MCF 10A (cell line): Measurements from ENCODE around the gene NECAB2. TPM values are rescaled to one million over a fixed set of nuclear protein-coding genes. Genes with fewer than 3 reads are reported as not detected.

ENCODE experiments used
- BruUV-seq: library from RNA; stranded (reverse); fragments of 400-500 nt; replicated peaks from 2 replicates; lab custom pipeline; 2021; lab: Mats Ljungman, UMichigan
- CTCF ChIA-PET: fragments of 300-600 bp; sonication (Branson Sonifier 250); formaldehyde crosslinking; extraction: SDS; loops from one replicate; lab custom pipeline; 2021; ENCODE audit warnings: antibody characterized with exemption, inconsistent platforms; lab: Yijun Ruan, JAX
- POLR2A ChIA-PET: fragments of 300-600, 350-650 bp; sonication (Branson Sonifier 250); formaldehyde crosslinking; extraction: SDS; loops from one replicate; lab custom pipeline; 2020; ENCODE audit warnings: antibody characterized with exemption, inconsistent platforms; lab: Yijun Ruan, JAX
- DNase-seq: peaks from one replicate; pipeline ENCODE4 v3.0.0-alpha.2; 2018; ENCODE audit not compliant: unreplicated experiment
- H3K27ac Mint-ChIP-seq: one replicate; pipeline ENCODE4 v1.8.0; 2022; ENCODE audit warnings: mild to moderate bottlenecking, low read depth, mixed read lengths; ENCODE audit not compliant: unreplicated experiment
- H3K27me3 Mint-ChIP-seq: one replicate; pipeline ENCODE4 v1.8.0; 2022; ENCODE audit warnings: mixed read lengths; ENCODE audit not compliant: insufficient read depth, unreplicated experiment
- H3K36me3 Mint-ChIP-seq: one replicate; pipeline ENCODE4 v1.8.0; 2022; ENCODE audit warnings: mild to moderate bottlenecking, moderate library complexity, mixed read lengths; ENCODE audit not compliant: insufficient read depth, unreplicated experiment
- H3K4me1 Mint-ChIP-seq: one replicate; pipeline ENCODE4 v1.8.0; 2022; ENCODE audit warnings: mixed read lengths; ENCODE audit not compliant: insufficient read depth, unreplicated experiment
- H3K4me3 Mint-ChIP-seq: one replicate; pipeline ENCODE4 v1.8.0; 2022; ENCODE audit warnings: mild to moderate bottlenecking, moderate library complexity, mixed read lengths; ENCODE audit not compliant: unreplicated experiment
- H3K9me3 Mint-ChIP-seq: one replicate; pipeline ENCODE4 v1.8.0; 2022; ENCODE audit warnings: mixed read lengths; ENCODE audit not compliant: unreplicated experiment
- intact Hi-C: fragments of 100-400 bp; cut with micrococcal nuclease; formaldehyde crosslinking; loops from 2 replicates; pipeline ENCODE4 v1.14.1; 2022
- total RNA-seq: library from RNA; stranded (reverse); gene quantifications from 2 replicates; pipeline ENCODE4 v1.2.3, GENCODE V29; 2022
- TF ChIP-seq, protein P1 (sequence below): fragments of 200-600 bp; IDR thresholded peaks from one replicate; pipeline ENCODE4 v1.8.0; 2022; ENCODE audit warnings: antibody characterized with exemption, mild to moderate bottlenecking; ENCODE audit not compliant: unreplicated experiment

NECAB2 gene
- total RNA-seq, 1 experiment from 2014 or later = 2.3 TPM

GRCh38 chr16:83932955-83933673, 34.9 kb upstream of the NECAB2 start:
- Mint-ChIP-seq H3K4me1 (no peaks in the 10 kb centered on the region), H3K4me3 (no peak overlapping the region), H3K27ac (no peak overlapping the region), H3K36me3 (no peaks in the 10 kb centered on the region), H3K27me3 (peaks cover 16% of the 10 kb centered on the region), H3K9me3 (no peaks in the 10 kb centered on the region)
- TF ChIP-seq, protein P1, sequence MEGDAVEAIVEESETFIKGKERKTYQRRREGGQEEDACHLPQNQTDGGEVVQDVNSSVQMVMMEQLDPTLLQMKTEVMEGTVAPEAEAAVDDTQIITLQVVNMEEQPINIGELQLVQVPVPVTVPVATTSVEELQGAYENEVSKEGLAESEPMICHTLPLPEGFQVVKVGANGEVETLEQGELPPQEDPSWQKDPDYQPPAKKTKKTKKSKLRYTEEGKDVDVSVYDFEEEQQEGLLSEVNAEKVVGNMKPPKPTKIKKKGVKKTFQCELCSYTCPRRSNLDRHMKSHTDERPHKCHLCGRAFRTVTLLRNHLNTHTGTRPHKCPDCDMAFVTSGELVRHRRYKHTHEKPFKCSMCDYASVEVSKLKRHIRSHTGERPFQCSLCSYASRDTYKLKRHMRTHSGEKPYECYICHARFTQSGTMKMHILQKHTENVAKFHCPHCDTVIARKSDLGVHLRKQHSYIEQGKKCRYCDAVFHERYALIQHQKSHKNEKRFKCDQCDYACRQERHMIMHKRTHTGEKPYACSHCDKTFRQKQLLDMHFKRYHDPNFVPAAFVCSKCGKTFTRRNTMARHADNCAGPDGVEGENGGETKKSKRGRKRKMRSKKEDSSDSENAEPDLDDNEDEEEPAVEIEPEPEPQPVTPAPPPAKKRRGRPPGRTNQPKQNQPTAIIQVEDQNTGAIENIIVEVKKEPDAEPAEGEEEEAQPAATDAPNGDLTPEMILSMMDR = no peak
- BruUV-seq = no TSS peak
- ChIA-PET POLR2A (no interaction called here), CTCF (interaction anchor here (0.6 to 1.3 kb wide), 3 partner anchors 20 to 118 kb away, joined by 3 to 4 read pairs (median 3); no protein-coding TSS in a partner anchor)
- intact Hi-C loops = no loop called here
- DNase-seq = no peak

DNA sequence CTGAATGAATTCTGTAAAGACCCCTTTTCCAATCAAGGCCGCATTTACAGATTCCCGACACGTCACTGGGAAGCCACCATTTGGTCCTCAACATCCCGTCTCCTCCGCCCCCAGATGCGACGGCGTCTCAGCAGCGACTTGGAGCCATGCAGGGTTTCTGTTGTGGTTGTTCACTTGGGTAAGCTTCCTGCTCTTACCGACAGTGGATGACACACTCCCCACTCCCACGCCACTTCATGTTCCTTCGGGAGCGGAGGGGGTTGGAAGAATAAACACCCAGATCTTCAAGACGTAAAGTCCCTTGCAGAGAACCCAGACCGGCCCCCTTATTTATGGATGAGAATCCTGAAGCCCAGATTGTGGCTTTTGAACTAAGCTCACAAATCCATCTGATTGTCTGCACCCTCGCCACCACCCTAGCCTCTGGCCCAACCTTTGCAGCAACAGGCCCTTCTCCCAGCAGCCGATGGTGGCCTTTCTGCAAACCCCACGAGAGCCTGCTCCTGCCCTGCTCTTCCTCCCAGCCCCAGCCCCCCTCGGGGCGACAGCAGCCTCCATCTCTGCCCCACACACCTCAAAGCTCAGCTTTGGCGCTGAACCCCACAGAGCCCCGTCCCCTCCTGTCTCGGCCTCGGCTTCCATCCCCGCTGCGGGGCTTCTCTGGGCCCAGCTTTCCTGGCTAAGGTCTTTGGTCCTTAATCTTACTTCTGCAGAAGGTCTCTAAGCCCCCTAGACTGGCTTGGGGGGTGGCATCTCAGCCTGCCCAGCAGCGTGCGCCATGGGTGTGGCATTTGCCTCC, 34.0 kb upstream of the NECAB2 start:
- TF ChIP-seq, protein P1 = no peak
- intact Hi-C loops = no loop called here
- ChIA-PET CTCF (no interaction called here), POLR2A (interaction anchor here (0.6 kb wide), 1 partner anchor 59 kb away, joined by 3 read pairs; no protein-coding TSS in a partner anchor)
- H3K27me3 Mint-ChIP-seq = peaks cover 16% of the 10 kb centered on the region
- no TSS peak for BruUV-seq
- no peak overlapping the region for H3K4me3 Mint-ChIP-seq
- H3K9me3 Mint-ChIP-seq = no peaks in the 10 kb centered on the region
- no peak for DNase-seq
- H3K4me1 Mint-ChIP-seq = no peaks in the 10 kb centered on the region
- no peak overlapping the region for H3K27ac Mint-ChIP-seq
- no peaks in the 10 kb centered on the region for H3K36me3 Mint-ChIP-seq

DNA sequence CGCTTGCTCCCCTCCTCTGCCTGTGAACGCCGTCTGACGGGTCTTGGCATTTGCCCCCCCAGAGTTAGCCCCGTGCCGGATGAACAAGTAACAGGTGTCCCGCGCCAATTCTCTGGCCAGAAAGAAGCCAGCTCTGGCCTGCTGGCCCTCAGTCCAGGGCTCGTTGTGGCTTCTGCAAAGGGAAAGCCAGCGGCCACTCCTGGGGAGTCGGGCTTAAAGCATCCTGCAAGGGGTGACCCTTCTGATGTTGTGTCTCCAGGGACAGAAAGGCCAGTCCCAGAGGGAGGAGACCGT, 33.4 kb upstream of the NECAB2 start:
- Mint-ChIP-seq H3K36me3 (no peaks in the 10 kb centered on the region), H3K27me3 (peaks cover 16% of the 10 kb centered on the region), H3K27ac (no peak overlapping the region)

More for the DNA sequence above, 33.4 kb upstream of the NECAB2 start:
- intact Hi-C loops = no loop called here
- TF ChIP-seq, protein P1 = no peak
- no peak for DNase-seq
- no peak overlapping the region for H3K4me3 Mint-ChIP-seq
- H3K9me3 Mint-ChIP-seq = no peaks in the 10 kb centered on the region
- POLR2A ChIA-PET = no interaction called here
- no peaks in the 10 kb centered on the region for H3K4me1 Mint-ChIP-seq
- BruUV-seq = no TSS peak
- CTCF ChIA-PET = interaction anchor here (1.0 to 3.9 kb wide), 2 partner anchors 8 to 21 kb away, joined by 3 to 21 read pairs; no protein-coding TSS in a partner anchor
